Activated CD4-positive, CD25-positive, alpha-beta regulatory T cell treated with anti-CD3 and anti-CD28 coated beads, Interleukin-2, amount 50 U/mL, for 24 hours (primary cell): ENCODE data around the gene KCNIP4.

Experiments used
- ATAC-seq, 2 donors: fragments of 150-1000 bp; cut with Tn5 transposase; one replicate each; pipeline ENCODE4 v1.10.0; 2021; ENCODE audit warnings: mild to moderate bottlenecking in 1 of 2, moderate library complexity in 1 of 2

Gene KCNIP4

GRCh38 chr4:21554066-21554465 is 394.5 kb downstream of the KCNIP4 start:
- ATAC-seq, result no peak

- no peak for ATAC-seq
Measured at GRCh38 chr4:21552455-21552854, 396.1 kb downstream of the KCNIP4 start.

- no peak for ATAC-seq
Measured at GRCh38 chr4:21544955-21545354, 403.6 kb downstream of the KCNIP4 start.

GRCh38 chr4:21544415-21544814 is 404.2 kb downstream of the KCNIP4 start:
- no peak for ATAC-seq

- no peak for ATAC-seq
Measured at GRCh38 chr4:21543514-21543913, 405.1 kb downstream of the KCNIP4 start.

- no peak for ATAC-seq
Measured at GRCh38 chr4:21535898-21536297, 412.7 kb downstream of the KCNIP4 start.

GRCh38 chr4:21531048-21531447 is 417.5 kb downstream of the KCNIP4 start:
- ATAC-seq, result no peak

GRCh38 chr4:21529214-21529613 is 419.4 kb downstream of the KCNIP4 start:
- ATAC-seq, result no peak

- ATAC-seq, result no peak
Measured at GRCh38 chr4:21522296-21522695, 426.3 kb downstream of the KCNIP4 start.

- ATAC-seq, result no peak
Measured at GRCh38 chr4:21517126-21517859, 431.3 kb downstream of the KCNIP4 start.

GRCh38 chr4:21514022-21514694 is 434.4 kb downstream of the KCNIP4 start:
- ATAC-seq, result no peak

GRCh38 chr4:21512353-21512752 is 436.2 kb downstream of the KCNIP4 start:
- no peak for ATAC-seq

- ATAC-seq, result no peak
Measured at GRCh38 chr4:21507439-21507838, 441.1 kb downstream of the KCNIP4 start.

- no peak for ATAC-seq
Measured at GRCh38 chr4:21490682-21491081, 457.9 kb downstream of the KCNIP4 start.

- no peak for ATAC-seq
Measured at GRCh38 chr4:21476757-21477156, 471.8 kb downstream of the KCNIP4 start.

GRCh38 chr4:21474195-21474594 is 474.4 kb downstream of the KCNIP4 start:
- ATAC-seq, result no peak

GRCh38 chr4:21470535-21470934 is 478.0 kb downstream of the KCNIP4 start:
- no peak for ATAC-seq

- no peak for ATAC-seq
Measured at GRCh38 chr4:21469438-21470300, 478.9 kb downstream of the KCNIP4 start.

- ATAC-seq, result no peak
Measured at GRCh38 chr4:21467551-21467950, 481.0 kb downstream of the KCNIP4 start.

- ATAC-seq, result no peak
Measured at GRCh38 chr4:21457086-21457840, 491.3 kb downstream of the KCNIP4 start.

GRCh38 chr4:21454831-21455230 is 493.7 kb downstream of the KCNIP4 start:
- ATAC-seq, result no peak

GRCh38 chr4:21454201-21454600 is 494.4 kb downstream of the KCNIP4 start:
- ATAC-seq, result no peak

GRCh38 chr4:21452931-21453330 is 495.6 kb downstream of the KCNIP4 start:
- no peak for ATAC-seq
